Measurements from ENCODE around the gene NFYC. TPM values are rescaled to one million over a fixed set of nuclear protein-coding genes. Genes with fewer than 3 reads are reported as not detected.

NFYC gene
- total RNA-seq, 1 donor from 2014 or later: 101 TPM

- TF ChIP-seq CTCF (IDR thresholded peaks at IDR 0.05; ENCODE audit: unreplicated experiment): no peak
- peaks cover 11% of the 10 kb centered on the region for H3K4me1 Mint-ChIP-seq
- no peaks in the 10 kb centered on the region for H3K9me3 Mint-ChIP-seq
- no peaks in the 10 kb centered on the region for H3K36me3 Mint-ChIP-seq
- H3K4me3 Mint-ChIP-seq: peak overlapping the region; percentile 41
- peaks cover 5% of the 10 kb centered on the region for H3K27me3 Mint-ChIP-seq (ENCODE audit: low read depth)
- DNase-seq (ENCODE audit: low spot score in 2 of 2, unreplicated experiment in 2 of 2): peak in 1 of 2 experiments; percentile 46
- H3K27ac Mint-ChIP-seq: no peak overlapping the region
Observed at GRCh38 chr1:40653851-40654537, 37.5 kb upstream of the NFYC start.

- no peaks in the 10 kb centered on the region for H3K9me3 Mint-ChIP-seq
- peaks cover 5% of the 10 kb centered on the region for H3K27me3 Mint-ChIP-seq (ENCODE audit: low read depth)
- H3K4me3 Mint-ChIP-seq: no peak overlapping the region
- H3K4me1 Mint-ChIP-seq: peaks cover 17% of the 10 kb centered on the region
- no peak for TF ChIP-seq CTCF (IDR thresholded peaks at IDR 0.05; ENCODE audit: unreplicated experiment)
- no peaks in the 10 kb centered on the region for H3K36me3 Mint-ChIP-seq
- no peak overlapping the region for H3K27ac Mint-ChIP-seq
- DNase-seq (ENCODE audit: low spot score in 2 of 2, unreplicated experiment in 2 of 2): no peak
Observed at GRCh38 chr1:40657046-40657445, 34.5 kb upstream of the NFYC start.

DNA sequence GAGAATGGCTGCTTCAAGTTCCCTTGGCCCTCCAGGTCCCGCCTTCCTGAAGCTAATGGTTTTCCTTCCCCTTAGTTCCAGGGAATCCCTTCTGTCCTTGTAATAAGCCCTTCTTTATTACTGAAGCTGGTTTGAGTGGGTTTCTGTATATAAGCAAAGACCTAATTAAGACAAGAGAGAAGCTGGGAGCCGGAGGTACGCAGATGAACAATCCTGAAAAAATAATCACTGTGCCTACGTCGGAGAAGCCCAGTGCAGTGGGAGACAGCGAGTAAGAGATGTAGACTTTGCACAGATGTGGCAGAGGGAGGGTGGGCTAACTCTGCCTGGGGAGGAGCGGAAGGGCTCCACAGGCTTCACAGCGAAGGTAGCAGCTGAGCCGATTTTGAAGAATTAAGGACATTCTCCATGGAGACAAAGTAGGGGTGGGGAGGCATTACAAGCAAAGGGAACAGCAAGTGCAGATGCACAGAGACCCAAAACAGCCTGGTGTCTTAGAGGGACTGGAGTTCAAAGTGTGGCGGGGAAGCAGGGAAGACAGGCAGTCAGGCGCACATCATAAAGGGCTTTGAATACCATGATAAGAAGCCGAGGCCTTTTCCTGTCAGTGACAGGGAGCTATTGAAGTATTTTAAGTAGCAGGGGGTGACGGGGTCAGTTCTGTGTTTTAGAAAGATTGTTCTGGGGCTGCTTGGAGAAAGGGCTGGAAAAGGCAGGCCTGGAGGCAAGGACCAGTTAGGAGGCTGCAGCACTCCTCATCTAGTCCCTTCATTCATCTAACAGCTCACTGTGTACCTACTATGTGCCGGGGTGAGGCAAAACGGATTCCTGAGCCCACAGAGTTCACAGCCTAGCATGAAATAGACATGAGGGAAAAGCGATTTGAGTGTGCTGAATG, 32.5 kb upstream of the NFYC start:
- H3K27me3 Mint-ChIP-seq (ENCODE audit: low read depth): peaks cover 5% of the 10 kb centered on the region
- no peak for TF ChIP-seq CTCF (IDR thresholded peaks at IDR 0.05; ENCODE audit: unreplicated experiment)
- H3K36me3 Mint-ChIP-seq: no peaks in the 10 kb centered on the region
- no peak overlapping the region for H3K4me3 Mint-ChIP-seq
- peak in 1 of 2 experiments; percentile 44 for DNase-seq (ENCODE audit: low spot score in 2 of 2, unreplicated experiment in 2 of 2)
- H3K4me1 Mint-ChIP-seq: peaks cover 30% of the 10 kb centered on the region
- H3K27ac Mint-ChIP-seq: no peak overlapping the region
- H3K9me3 Mint-ChIP-seq: no peaks in the 10 kb centered on the region

DNA sequence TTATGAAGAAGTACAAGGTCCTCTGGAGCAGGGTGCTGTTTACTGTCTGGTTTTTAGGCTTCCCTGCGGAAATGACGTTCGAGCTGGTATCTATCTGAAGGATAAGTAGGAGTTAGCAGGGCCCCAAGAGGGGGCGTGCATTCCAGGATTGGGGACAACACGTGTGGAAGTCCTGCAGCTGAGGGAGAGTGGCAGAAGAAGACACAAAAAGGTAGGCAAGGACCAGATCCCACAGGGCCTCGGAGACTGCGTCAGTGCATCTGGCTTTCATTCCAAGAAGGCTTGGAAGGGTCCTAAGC, 31.9 kb upstream of the NFYC start:
- no peaks in the 10 kb centered on the region for H3K9me3 Mint-ChIP-seq
- no peak for TF ChIP-seq CTCF (IDR thresholded peaks at IDR 0.05; ENCODE audit: unreplicated experiment)
- peaks cover under 1% of the 10 kb centered on the region for H3K27me3 Mint-ChIP-seq (ENCODE audit: low read depth)
- no peak for DNase-seq (ENCODE audit: low spot score in 2 of 2, unreplicated experiment in 2 of 2)
- H3K27ac Mint-ChIP-seq: no peak overlapping the region
- H3K4me3 Mint-ChIP-seq: no peak overlapping the region
- H3K4me1 Mint-ChIP-seq: peaks cover 25% of the 10 kb centered on the region
- no peaks in the 10 kb centered on the region for H3K36me3 Mint-ChIP-seq

DNA sequence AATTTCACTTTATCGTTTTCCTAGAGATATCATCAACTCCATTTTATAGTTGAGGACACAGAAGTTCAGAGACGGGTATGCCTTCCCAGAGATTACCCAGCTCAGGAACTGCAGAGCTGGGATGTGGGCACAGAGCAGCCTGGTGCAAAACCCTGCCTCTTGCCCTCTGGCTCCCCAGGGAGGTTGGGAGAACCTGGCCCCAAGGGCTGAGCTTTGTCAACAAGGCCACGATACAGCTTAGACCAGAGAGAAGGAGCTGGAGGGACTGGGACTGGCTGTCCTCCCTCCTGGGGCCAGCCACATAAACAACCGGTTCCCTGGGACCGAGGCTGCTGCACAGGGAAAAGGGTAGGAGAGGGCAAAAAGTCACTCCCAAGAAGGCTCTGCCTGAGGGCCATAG, 29.8 kb upstream of the NFYC start:
- Mint-ChIP-seq H3K4me3 (no peak overlapping the region), H3K27ac (no peak overlapping the region), H3K36me3 (no peaks in the 10 kb centered on the region), H3K9me3 (no peaks in the 10 kb centered on the region), H3K27me3 (ENCODE audit: low read depth) (no peaks in the 10 kb centered on the region), H3K4me1 (peaks cover 27% of the 10 kb centered on the region)
- TF ChIP-seq CTCF (IDR thresholded peaks at IDR 0.05; ENCODE audit: unreplicated experiment): no peak
- DNase-seq (ENCODE audit: low spot score in 2 of 2, unreplicated experiment in 2 of 2): no peak
